Activated T-cell treated with anti-CD3 and anti-CD28 coated beads for 4 hours (primary cell): Measurements from ENCODE around the gene TRO.

Source experiments
- DNase-seq: peaks from one replicate; pipeline ENCODE4 v3.0.0-alpha.2; 2020

TRO gene, protein sequence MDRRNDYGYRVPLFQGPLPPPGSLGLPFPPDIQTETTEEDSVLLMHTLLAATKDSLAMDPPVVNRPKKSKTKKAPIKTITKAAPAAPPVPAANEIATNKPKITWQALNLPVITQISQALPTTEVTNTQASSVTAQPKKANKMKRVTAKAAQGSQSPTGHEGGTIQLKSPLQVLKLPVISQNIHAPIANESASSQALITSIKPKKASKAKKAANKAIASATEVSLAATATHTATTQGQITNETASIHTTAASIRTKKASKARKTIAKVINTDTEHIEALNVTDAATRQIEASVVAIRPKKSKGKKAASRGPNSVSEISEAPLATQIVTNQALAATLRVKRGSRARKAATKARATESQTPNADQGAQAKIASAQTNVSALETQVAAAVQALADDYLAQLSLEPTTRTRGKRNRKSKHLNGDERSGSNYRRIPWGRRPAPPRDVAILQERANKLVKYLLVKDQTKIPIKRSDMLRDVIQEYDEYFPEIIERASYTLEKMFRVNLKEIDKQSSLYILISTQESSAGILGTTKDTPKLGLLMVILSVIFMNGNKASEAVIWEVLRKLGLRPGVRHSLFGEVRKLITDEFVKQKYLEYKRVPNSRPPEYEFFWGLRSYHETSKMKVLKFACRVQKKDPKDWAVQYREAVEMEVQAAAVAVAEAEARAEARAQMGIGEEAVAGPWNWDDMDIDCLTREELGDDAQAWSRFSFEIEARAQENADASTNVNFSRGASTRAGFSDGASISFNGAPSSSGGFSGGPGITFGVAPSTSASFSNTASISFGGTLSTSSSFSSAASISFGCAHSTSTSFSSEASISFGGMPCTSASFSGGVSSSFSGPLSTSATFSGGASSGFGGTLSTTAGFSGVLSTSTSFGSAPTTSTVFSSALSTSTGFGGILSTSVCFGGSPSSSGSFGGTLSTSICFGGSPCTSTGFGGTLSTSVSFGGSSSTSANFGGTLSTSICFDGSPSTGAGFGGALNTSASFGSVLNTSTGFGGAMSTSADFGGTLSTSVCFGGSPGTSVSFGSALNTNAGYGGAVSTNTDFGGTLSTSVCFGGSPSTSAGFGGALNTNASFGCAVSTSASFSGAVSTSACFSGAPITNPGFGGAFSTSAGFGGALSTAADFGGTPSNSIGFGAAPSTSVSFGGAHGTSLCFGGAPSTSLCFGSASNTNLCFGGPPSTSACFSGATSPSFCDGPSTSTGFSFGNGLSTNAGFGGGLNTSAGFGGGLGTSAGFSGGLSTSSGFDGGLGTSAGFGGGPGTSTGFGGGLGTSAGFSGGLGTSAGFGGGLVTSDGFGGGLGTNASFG (N-terminal part only)

DNA sequence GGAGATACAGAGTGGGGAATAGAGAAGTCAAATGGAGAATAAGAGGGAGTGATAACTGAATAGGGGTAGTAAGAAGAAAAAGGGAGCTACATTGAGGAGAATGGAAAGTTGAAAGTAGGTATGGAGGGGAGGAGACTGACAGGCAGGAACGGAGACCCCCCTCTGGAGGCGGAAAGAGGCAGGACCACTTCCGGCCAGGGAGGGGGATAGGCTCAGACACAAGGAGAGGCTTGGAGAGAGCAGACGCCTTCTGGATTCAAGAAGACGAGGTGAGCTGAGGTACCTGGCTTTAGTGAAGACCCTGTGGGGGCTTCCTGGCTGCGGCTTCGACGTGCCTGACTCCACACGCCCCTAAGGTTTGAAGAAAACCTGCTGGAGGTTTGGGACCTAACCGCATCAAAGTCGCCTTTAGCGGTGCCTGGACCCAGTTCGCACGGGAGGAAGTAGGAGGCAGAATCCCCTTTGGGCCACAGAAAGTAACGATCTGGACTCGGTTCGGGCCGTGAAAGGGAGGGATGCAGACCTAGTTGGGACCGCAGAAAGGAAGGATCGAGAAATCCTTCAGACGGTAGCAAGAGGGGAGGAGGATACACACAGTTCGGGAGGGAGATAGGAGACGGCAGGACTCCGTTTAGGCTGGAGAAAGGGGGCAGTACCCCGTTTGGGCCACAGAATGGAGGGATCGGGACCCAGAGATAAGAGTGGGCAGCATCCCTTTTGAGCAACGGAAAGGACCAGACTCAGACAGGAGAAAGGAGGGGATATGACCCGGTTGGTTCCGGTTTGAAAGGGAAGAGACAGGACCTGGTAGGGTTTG lies at the start of gene TRO:
TSS of gene TRO (plus strand) at position 215 of the 817 bp plus-strand sequence. CDS start 1,423 bp downstream, outside the sequence.
- DNase-seq: no peak

GRCh38 chrX:54885740-54886139 lies 34.9 kb upstream of the TRO start:
- DNase-seq: no peak

- DNase-seq: peak; percentile 8
These were observed 29.1 kb upstream of the TRO start for GRCh38 chrX:54891573-54891972.

DNA sequence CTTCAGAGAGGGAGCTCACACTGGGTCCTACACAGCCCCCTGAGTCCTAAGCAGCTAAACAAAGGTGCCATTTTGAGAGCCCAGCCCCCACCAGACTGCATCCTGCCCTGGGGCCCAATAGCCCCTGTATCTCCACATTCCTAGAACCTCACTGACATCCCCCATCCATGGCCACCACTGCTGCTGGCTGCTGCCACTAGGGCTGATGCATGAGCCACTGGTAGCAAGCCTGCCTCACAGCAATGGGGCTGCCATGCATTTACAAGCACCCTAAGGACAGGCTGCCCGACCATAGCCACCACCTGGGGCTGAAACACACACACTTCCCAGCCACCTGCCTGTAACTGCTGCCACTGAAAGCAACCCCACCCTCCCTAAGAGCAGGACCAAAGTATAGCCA lies 26.5 kb upstream of the TRO start:
- no peak for DNase-seq

GRCh38 chrX:54909941-54910340 lies 10.7 kb upstream of the TRO start:
- no peak for DNase-seq

GRCh38 chrX:54921427-54922021 lies 900 bp downstream of the TRO start:
- peak; percentile 25 for DNase-seq

GRCh38 chrX:54922547-54922946 lies 1.9 kb downstream of the TRO start:
- DNase-seq: no peak

DNA sequence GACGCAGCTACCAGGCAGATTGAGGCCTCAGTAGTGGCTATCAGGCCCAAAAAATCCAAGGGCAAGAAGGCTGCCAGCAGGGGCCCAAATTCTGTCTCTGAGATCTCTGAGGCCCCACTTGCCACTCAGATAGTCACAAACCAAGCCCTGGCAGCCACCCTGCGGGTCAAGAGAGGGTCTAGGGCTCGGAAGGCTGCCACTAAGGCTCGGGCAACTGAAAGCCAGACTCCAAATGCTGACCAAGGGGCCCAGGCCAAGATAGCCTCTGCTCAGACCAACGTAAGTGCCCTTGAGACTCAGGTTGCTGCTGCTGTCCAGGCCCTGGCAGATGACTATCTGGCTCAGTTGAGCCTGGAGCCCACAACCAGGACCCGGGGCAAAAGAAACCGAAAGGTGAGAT lies 2.8 kb downstream of the TRO start:
- DNase-seq: no peak

GRCh38 chrX:54926978-54927377 lies 6.4 kb downstream of the TRO start:
- DNase-seq: no peak

DNA sequence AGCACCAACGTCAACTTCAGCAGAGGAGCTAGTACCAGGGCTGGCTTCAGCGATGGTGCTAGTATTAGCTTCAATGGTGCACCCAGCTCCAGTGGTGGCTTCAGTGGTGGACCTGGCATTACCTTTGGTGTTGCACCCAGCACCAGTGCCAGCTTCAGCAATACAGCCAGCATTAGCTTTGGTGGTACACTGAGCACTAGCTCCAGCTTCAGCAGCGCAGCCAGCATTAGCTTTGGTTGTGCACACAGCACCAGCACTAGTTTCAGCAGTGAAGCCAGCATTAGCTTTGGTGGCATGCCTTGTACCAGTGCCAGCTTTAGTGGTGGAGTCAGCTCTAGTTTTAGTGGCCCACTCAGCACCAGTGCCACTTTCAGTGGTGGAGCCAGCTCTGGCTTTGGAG lies 8.3 kb downstream of the TRO start:
- DNase-seq: no peak

DNA sequence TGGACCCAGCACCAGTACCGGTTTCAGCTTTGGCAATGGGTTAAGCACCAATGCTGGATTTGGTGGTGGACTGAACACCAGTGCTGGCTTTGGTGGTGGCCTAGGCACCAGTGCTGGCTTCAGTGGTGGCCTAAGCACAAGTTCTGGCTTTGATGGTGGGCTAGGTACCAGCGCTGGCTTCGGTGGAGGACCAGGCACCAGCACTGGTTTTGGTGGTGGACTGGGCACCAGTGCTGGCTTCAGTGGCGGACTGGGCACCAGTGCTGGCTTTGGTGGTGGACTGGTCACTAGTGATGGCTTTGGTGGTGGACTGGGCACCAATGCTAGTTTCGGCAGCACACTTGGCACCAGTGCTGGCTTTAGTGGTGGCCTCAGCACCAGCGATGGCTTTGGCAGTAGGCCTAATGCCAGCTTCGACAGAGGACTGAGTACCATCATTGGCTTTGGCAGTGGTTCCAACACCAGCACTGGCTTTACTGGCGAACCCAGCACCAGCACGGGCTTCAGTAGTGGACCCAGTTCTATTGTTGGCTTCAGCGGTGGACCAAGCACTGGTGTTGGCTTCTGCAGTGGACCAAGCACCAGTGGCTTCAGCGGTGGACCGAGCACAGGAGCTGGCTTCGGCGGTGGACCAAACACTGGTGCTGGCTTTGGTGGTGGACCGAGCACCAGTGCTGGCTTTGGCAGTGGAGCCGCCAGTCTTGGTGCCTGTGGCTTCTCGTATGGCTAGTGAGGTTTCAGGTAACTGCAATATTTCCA lies 9.8 kb downstream of the TRO start:
- no peak for DNase-seq

- no peak for DNase-seq
These were observed 10.5 kb downstream of the TRO start for GRCh38 chrX:54931107-54931506.

- DNase-seq: no peak
These were observed 12.7 kb downstream of the TRO start for GRCh38 chrX:54933150-54933826.

DNA sequence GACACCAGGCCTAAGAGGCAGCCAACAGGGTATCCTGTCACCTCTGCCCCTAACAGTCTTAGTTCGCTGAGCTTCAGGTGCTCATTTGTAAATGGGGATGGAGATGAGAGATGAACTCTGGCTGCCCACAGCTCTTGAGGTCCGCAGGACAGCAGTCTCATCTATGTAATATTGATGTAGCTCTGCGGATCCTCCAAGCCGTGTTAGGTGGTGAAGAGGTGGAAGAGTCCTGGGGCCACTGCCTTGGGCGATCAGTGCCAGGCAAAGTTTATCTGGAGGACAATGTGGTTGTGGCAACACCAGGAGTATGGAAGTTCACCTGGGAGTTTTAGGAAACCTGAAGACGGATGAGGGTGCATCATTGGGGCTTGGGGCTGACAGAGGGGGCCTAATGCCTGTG lies 13.4 kb downstream of the TRO start:
- DNase-seq: no peak

GRCh38 chrX:54934890-54935289 lies 14.3 kb downstream of the TRO start:
- no peak for DNase-seq

DNA sequence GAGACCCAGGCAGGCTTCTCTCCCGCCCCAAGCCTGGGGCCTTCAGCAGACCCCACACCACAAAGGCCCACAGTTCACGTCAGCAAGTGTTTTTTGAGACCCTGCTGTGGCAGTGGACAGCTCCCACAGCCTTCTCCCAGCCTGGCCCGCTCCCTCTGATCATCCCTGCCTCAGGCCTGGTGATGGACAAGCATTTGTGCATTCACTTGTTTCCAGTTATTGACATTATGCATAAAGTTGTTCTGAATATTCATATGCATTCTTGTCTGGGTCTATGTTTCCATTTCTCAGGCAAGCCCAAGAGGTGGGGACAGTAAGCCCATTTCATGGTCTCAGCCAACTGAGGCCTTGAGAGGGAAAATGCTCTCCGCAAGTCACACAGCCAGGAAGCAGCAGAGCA lies 14.7 kb downstream of the TRO start:
- no peak for DNase-seq

DNA sequence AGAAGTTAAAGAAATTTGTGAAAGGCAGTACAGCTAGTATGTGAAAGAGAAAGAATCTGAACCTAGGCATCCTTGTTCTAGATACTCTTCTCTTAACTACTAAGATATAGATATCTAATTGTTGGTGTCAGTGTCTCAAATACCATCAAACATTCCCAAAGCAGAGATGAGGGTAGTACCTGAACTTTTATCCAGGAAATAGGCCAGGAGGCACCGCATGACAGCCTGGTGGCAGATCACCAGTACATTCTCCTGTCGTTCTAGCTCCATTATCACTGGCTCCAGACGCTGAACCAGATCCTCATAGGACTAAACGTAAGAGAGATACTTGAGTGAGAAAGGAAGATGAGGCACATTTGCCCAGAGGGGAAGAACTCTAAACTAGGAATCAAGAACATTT lies 16.8 kb downstream of the TRO start:
- DNase-seq: no peak

GRCh38 chrX:54944816-54945215 lies 24.2 kb downstream of the TRO start:
- no peak for DNase-seq

GRCh38 chrX:54945224-54945623 lies 24.6 kb downstream of the TRO start:
- no peak for DNase-seq

GRCh38 chrX:54950730-54951375 lies 30.2 kb downstream of the TRO start:
- no peak for DNase-seq
